SKM-1 treated with dmso at 0.1 percent for 144 hours (cell line): Measurements from ENCODE around the gene APC2.
A peak's percentile ranks its signal among the peaks of the same experiment; 100 is the strongest.

Experiments used
- DNase-seq: peaks from one replicate; lab custom pipeline; 2025; ENCODE audit not compliant: unreplicated experiment; lab: John Stamatoyannopoulos, UW

APC2 gene

GRCh38 chr19:1478934-1479707, 29.2 kb downstream of the APC2 start, which contains the start of gene C19orf25:
TSS of gene C19orf25 (minus strand) at chr19:1479215. CDS start at chr19:1478903, 312 bp downstream.
- DNase-seq = peak; percentile 92

GRCh38 chr19:1481224-1481892, 31.4 kb downstream of the APC2 start:
- DNase-seq = no peak

- DNase-seq = no peak
Observed at GRCh38 chr19:1481893-1482360, 32.0 kb downstream of the APC2 start.

- DNase-seq = no peak
Observed at GRCh38 chr19:1482361-1483130, 32.6 kb downstream of the APC2 start.

GRCh38 chr19:1483131-1483978, 33.4 kb downstream of the APC2 start:
- DNase-seq = no peak

- DNase-seq = no peak
Observed at GRCh38 chr19:1483979-1484428, 34.1 kb downstream of the APC2 start.

GRCh38 chr19:1486720-1487575, 37.0 kb downstream of the APC2 start:
- no peak for DNase-seq

GRCh38 chr19:1487576-1488281, 37.8 kb downstream of the APC2 start:
- no peak for DNase-seq

GRCh38 chr19:1488282-1488601, 38.3 kb downstream of the APC2 start:
- no peak for DNase-seq

- DNase-seq = no peak
Observed at GRCh38 chr19:1489463-1490310, 39.8 kb downstream of the APC2 start.

- DNase-seq = peak; percentile 98
Observed at GRCh38 chr19:1490311-1491113, 40.6 kb downstream of the APC2 start, which contains the start of gene PCSK4. TSS of gene PCSK4 (minus strand) at chr19:1490350. CDS start at chr19:1490346, 4 bp downstream.

GRCh38 chr19:1491114-1491848, 41.4 kb downstream of the APC2 start, which contains the start of gene REEP6:
TSS of gene REEP6 (plus strand) at chr19:1491181. CDS start at chr19:1491270, 89 bp downstream.
- no peak for DNase-seq

GRCh38 chr19:1491849-1492170, 41.9 kb downstream of the APC2 start:
- DNase-seq = no peak

- DNase-seq = no peak
Observed at GRCh38 chr19:1492474-1493006, 42.6 kb downstream of the APC2 start.

- no peak for DNase-seq
Observed at GRCh38 chr19:1494115-1494815, 44.3 kb downstream of the APC2 start.
